ENCODE results near the gene TCHP.
"Not testable (repeated sequence)": the region's sequence is repeated elsewhere in the genome, so short reads cannot be mapped to it uniquely, and the experiment has no call there.

The TCHP gene

GRCh38 chr12:109910969-109911348 lies 10.9 kb downstream of the TCHP start:
- DNase-seq, result no peak

GRCh38 chr12:109912855-109913321 lies 12.8 kb downstream of the TCHP start:
- DNase-seq, result no peak

GRCh38 chr12:109914461-109914860 lies 14.4 kb downstream of the TCHP start:
- DNase-seq, result no peak

GRCh38 chr12:109915171-109916040 lies 15.3 kb downstream of the TCHP start:
- DNase-seq, result no peak

- no peak for DNase-seq
Observed at GRCh38 chr12:109916045-109916444, 16.0 kb downstream of the TCHP start.

- DNase-seq, result no peak
Observed at GRCh38 chr12:109919456-109919855, 19.4 kb downstream of the TCHP start.

GRCh38 chr12:109920261-109920780 lies 20.2 kb downstream of the TCHP start:
- DNase-seq, result no peak

GRCh38 chr12:109921982-109922381 lies 21.9 kb downstream of the TCHP start:
- no peak for DNase-seq

GRCh38 chr12:109923038-109923437 lies 23.0 kb downstream of the TCHP start:
- DNase-seq, result no peak

- DNase-seq, result no peak
Observed at GRCh38 chr12:109923481-109924245, 23.6 kb downstream of the TCHP start.

GRCh38 chr12:109925185-109925840 lies 25.2 kb downstream of the TCHP start:
- no peak for DNase-seq

GRCh38 chr12:109926016-109926415 lies 25.9 kb downstream of the TCHP start:
- no peak for DNase-seq

GRCh38 chr12:109926488-109927210 lies 26.6 kb downstream of the TCHP start:
- no peak for DNase-seq

GRCh38 chr12:109927622-109928021 lies 27.5 kb downstream of the TCHP start:
- peak; percentile 29 for DNase-seq

GRCh38 chr12:109928058-109928656 lies 28.1 kb downstream of the TCHP start:
- DNase-seq, result no peak

GRCh38 chr12:109929326-109929725 lies 29.3 kb downstream of the TCHP start:
- DNase-seq, result not testable (repeated sequence)

- DNase-seq, result no peak
Observed at GRCh38 chr12:109930028-109930800, 30.1 kb downstream of the TCHP start.

- no peak for DNase-seq
Observed at GRCh38 chr12:109931143-109931542, 31.1 kb downstream of the TCHP start.

GRCh38 chr12:109932878-109933503 lies 32.9 kb downstream of the TCHP start:
- no peak for DNase-seq

- no peak for DNase-seq
Observed at GRCh38 chr12:109934026-109934425, 34.0 kb downstream of the TCHP start.

GRCh38 chr12:109937371-109937770 lies 37.3 kb downstream of the TCHP start:
- no peak for DNase-seq
